H1 (cell line): Measurements from ENCODE around the gene SHOC1. TPM values are rescaled to one million over a fixed set of nuclear protein-coding genes. Genes with fewer than 3 reads are reported as not detected.

Experiments used
- CTCF ChIA-PET: fragments of 300-600 bp; sonication (Branson Sonifier 250); formaldehyde crosslinking; loops from one replicate; lab custom pipeline; 2021; ENCODE audit not compliant: partially characterized antibody; lab: Charles Lee
- POLR2A ChIA-PET: fragments of 300-600 bp; sonication (Branson Sonifier 250); formaldehyde crosslinking; loops from one replicate; lab custom pipeline; 2021; ENCODE audit warnings: inconsistent platforms; ENCODE audit not compliant: partially characterized antibody; lab: Charles Lee
- DNase-seq, 2 experiments: peaks; one replicate each; pipeline versions ENCODE4 v3.0.0 to v3.0.0-alpha.2; 2010 to 2022; ENCODE audit warnings: low spot score in 2 of 2, low read depth in 1 of 2, mixed read lengths in 1 of 2
- FAIRE-seq: peaks from 2 replicates; lab custom pipeline; 2011; peaks lifted over from hg19 to GRCh38; lab: Jason Lieb, UNC
- H2AFZ ChIP-seq: 2 replicates; pipeline ENCODE4 v1.8.1; 2012; ENCODE audit warnings: low read length, inconsistent platforms
- H2AK5ac ChIP-seq: 2 replicates; pipeline ENCODE4 v1.6.1; 2013; ENCODE audit warnings: low read depth, low read length
- H2BK120ac ChIP-seq: replicated peaks from 2 replicates; pipeline ENCODE3; 2013; ENCODE audit warnings: low read depth, low read length, inconsistent platforms
- H2BK12ac ChIP-seq: 2 replicates; pipeline ENCODE4 v1.6.1; 2013; ENCODE audit warnings: low read depth, low read length
- H2BK15ac ChIP-seq: 2 replicates; pipeline ENCODE4 v1.6.1; 2013; ENCODE audit warnings: low read length
- H2BK20ac ChIP-seq: 2 replicates; pipeline ENCODE4 v1.6.1; 2013; ENCODE audit warnings: low read length
- H2BK5ac ChIP-seq: 2 replicates; pipeline ENCODE4 v1.6.1; 2013; ENCODE audit warnings: low read depth, low read length
- H3K14ac ChIP-seq: 2 replicates; pipeline ENCODE4 v1.6.1; 2013; ENCODE audit warnings: inconsistent platforms; ENCODE audit not compliant: insufficient read length
- H3K18ac ChIP-seq: 2 replicates; pipeline ENCODE4 v1.6.1; 2013; ENCODE audit warnings: low read length; ENCODE audit errors: extremely low read depth
- H3K23ac ChIP-seq: 2 replicates; pipeline ENCODE4 v1.6.1; 2013; ENCODE audit warnings: inconsistent platforms; ENCODE audit not compliant: insufficient read length
- H3K23me2 ChIP-seq: 2 replicates; pipeline ENCODE4 v1.6.1; 2013; ENCODE audit warnings: low read depth, low read length
- H3K27ac ChIP-seq: 2 replicates; pipeline ENCODE4 v1.6.1; 2011; ENCODE audit warnings: low read depth, low read length, inconsistent platforms
- H3K27me3 ChIP-seq, 4 experiments: replicated peaks in 1 of 4; 1 replicate in 1 of 4; 2 replicates in 3 of 4; pipeline versions ENCODE4 v1.6.1 to v1.8.1; 2011 to 2013; ENCODE audit warnings: low read length in 3 of 4, mild to moderate bottlenecking in 3 of 4, inconsistent platforms in 2 of 4, mixed read lengths in 2 of 4, moderate library complexity in 1 of 4; ENCODE audit not compliant: control insufficient read depth in 3 of 4, insufficient read depth in 3 of 4; ENCODE audit errors: extremely low read depth in 1 of 4
- H3K36me3 ChIP-seq, 4 experiments: 2 replicates each; pipeline versions ENCODE4 v1.6.1 to v1.8.1; 2011 to 2013; ENCODE audit warnings: mild to moderate bottlenecking in 4 of 4, low read length in 3 of 4, moderate library complexity in 2 of 4, control low read depth in 1 of 4, inconsistent platforms in 1 of 4; ENCODE audit not compliant: insufficient read depth in 4 of 4, control insufficient read depth in 2 of 4
- H3K4ac ChIP-seq: replicated peaks from 2 replicates; pipeline ENCODE3; 2013; ENCODE audit warnings: low read length, low read depth, mixed read lengths, inconsistent platforms; ENCODE audit not compliant: insufficient read length
- H3K4me1 ChIP-seq, 4 experiments: replicated peaks in 1 of 4; 1 replicate in 1 of 4; 2 replicates in 3 of 4; pipeline versions ENCODE4 v1.6.1 to v1.8.1; 2011 to 2013; ENCODE audit warnings: low read length in 3 of 4, inconsistent platforms in 2 of 4, mixed read lengths in 1 of 4; ENCODE audit not compliant: insufficient read depth in 4 of 4, control insufficient read depth in 3 of 4
- H3K4me2 ChIP-seq, 2 experiments: 2 replicates each; pipeline versions ENCODE4 v1.6.1 to v1.8.1; 2011 to 2013; ENCODE audit warnings: low read depth in 2 of 2, low read length in 2 of 2, control low read depth in 1 of 2, inconsistent platforms in 1 of 2, mild to moderate bottlenecking in 1 of 2; ENCODE audit not compliant: insufficient read depth in 1 of 2
- H3K4me3 ChIP-seq, 4 experiments: fragments of 200-600, 300-600 bp in 1 of 4; sonication (generic), shearing (Covaris generic), sonication (Bioruptor Twin) in 1 of 4; 2 replicates each; pipeline versions ENCODE4 v1.5.1 to v1.8.1; 2011 to 2016; ENCODE audit warnings: low read length in 4 of 4, low read depth in 3 of 4, control low read depth in 2 of 4, inconsistent platforms in 2 of 4, mild to moderate bottlenecking in 2 of 4, mixed read lengths in 1 of 4, moderate library complexity in 1 of 4; ENCODE audit not compliant: insufficient read depth in 2 of 4; ENCODE audit errors: extremely low read depth in 1 of 4
- H3K56ac ChIP-seq: replicated peaks from 2 replicates; pipeline ENCODE3; 2013; ENCODE audit warnings: low read depth, mild to moderate bottlenecking, mixed read lengths, low read length, inconsistent platforms; ENCODE audit not compliant: insufficient read length
- H3K79me1 ChIP-seq: 2 replicates; pipeline ENCODE4 v1.6.1; 2013; ENCODE audit warnings: low read depth, low read length, control low read depth
- H3K79me2 ChIP-seq, 2 experiments: 2 replicates each; pipeline versions ENCODE4 v1.6.1 to v1.8.1; 2012 to 2013; ENCODE audit warnings: low read length in 2 of 2, mild to moderate bottlenecking in 2 of 2, inconsistent platforms in 1 of 2; ENCODE audit not compliant: insufficient read depth in 2 of 2, control insufficient read depth in 1 of 2
- H3K9ac ChIP-seq, 4 experiments: replicated peaks in 1 of 4; 1 replicate in 1 of 4; 2 replicates in 3 of 4; pipeline versions ENCODE4 v1.6.1 to v1.8.1; 2011 to 2013; ENCODE audit warnings: low read depth in 3 of 4, low read length in 3 of 4, control low read depth in 2 of 4, mild to moderate bottlenecking in 2 of 4, moderate library complexity in 2 of 4, inconsistent platforms in 1 of 4; ENCODE audit errors: extremely low read depth in 1 of 4
- H3K9me3 ChIP-seq, 2 experiments: 2 replicates each; pipeline versions ENCODE4 v1.6.1 to v1.8.1; 2012 to 2013; ENCODE audit warnings: mild to moderate bottlenecking in 2 of 2, moderate library complexity in 2 of 2, control low read depth in 1 of 2, inconsistent platforms in 1 of 2, low read depth in 1 of 2, low read length in 1 of 2, mixed read lengths in 1 of 2; ENCODE audit not compliant: insufficient read depth in 2 of 2
- H4K20me1 ChIP-seq, 2 experiments: replicated peaks in 1 of 2; 2 replicates each; pipeline versions ENCODE3 to v1.8.1; 2011 to 2013; ENCODE audit warnings: inconsistent platforms in 2 of 2, low read length in 2 of 2, mild to moderate bottlenecking in 1 of 2; ENCODE audit not compliant: insufficient read depth in 2 of 2, control insufficient read depth in 1 of 2
- H4K5ac ChIP-seq: 2 replicates; pipeline ENCODE4 v1.6.1; 2013; ENCODE audit warnings: low read length, low read depth, mixed read lengths, inconsistent platforms; ENCODE audit not compliant: insufficient read length
- H4K8ac ChIP-seq: 2 replicates; pipeline ENCODE4 v1.8.0; 2013; ENCODE audit warnings: mild to moderate bottlenecking, moderate library complexity, low read length, inconsistent platforms; ENCODE audit not compliant: insufficient read depth; ENCODE audit errors: extremely low read depth
- H4K91ac ChIP-seq: replicated peaks from 2 replicates; pipeline ENCODE3; 2013; ENCODE audit warnings: low read length, mixed read lengths, inconsistent platforms; ENCODE audit not compliant: insufficient read length
- GTF2F1 ChIP-seq: IDR thresholded peaks from 2 replicates; pipeline ENCODE4 v1.6.1; 2012; ENCODE audit warnings: low read depth, low read length, improper control_type of control experiment, borderline replicate concordance
- SIX5 ChIP-seq: IDR thresholded peaks from 2 replicates; pipeline ENCODE4 v1.6.1; 2011; ENCODE audit warnings: mild to moderate bottlenecking, low read depth, low read length
- YY1 ChIP-seq: IDR thresholded peaks from 2 replicates; pipeline ENCODE4 v1.6.1; 2011; ENCODE audit warnings: low read depth, mild to moderate bottlenecking, low read length
- WGBS, 2 experiments: shearing (Covaris generic) in 1 of 2; methylation state at CpG; one replicate each; pipeline versions ENCODE4 v1.1.6 to v1.1.7; 2013 to 2015; ENCODE audit warnings: low lambda C conversion rate in 2 of 2, mixed read lengths in 2 of 2, inconsistent platforms in 1 of 2, low coverage in 1 of 2, missing lambda C conversion rate in 1 of 2; ENCODE audit not compliant: insufficient replicate concordance in 2 of 2, insufficient coverage in 1 of 2, insufficient read length in 1 of 2; ENCODE audit errors: extremely low coverage in 1 of 2, missing lambda C conversion rate in 1 of 2; 5-methylcytosine and 5-hydroxymethylcytosine counted together
- polyA plus RNA-seq, 7 experiments: library from polyadenylated mRNA; depleted of rRNA in 3 of 7; stranded (reverse) in 5 of 7; unstranded in 2 of 7; fragments of >200 nt in 5 of 7; fragments of 200-250 nt in 2 of 7; gene quantifications; 1 replicate in 5 of 7; 2 replicates in 1 of 7; 4 replicates in 1 of 7; pipeline versions ENCODE4 v1.2.1 to v1.2.3, GENCODE V29; 2011 to 2013; ENCODE audit warnings: missing spikeins in 2 of 7, mixed read lengths in 2 of 7
- total RNA-seq: library from RNA; stranded (reverse); fragmentation: NEBNext Ultra II Directional; extraction: Animal tissue kit (Norgen Biotek cat#: 25700); gene quantifications from 2 replicates; pipeline ENCODE4 v1.2.1, GENCODE V29; 2021

Gene SHOC1
- total and polyA plus RNA-seq, 2 of the 8 experiments (the other 6 are each of a cell fraction or from before 2014, with no cell fraction given), result not detected

- H2BK120ac ChIP-seq, result no peak overlapping the region
- CTCF ChIA-PET, result no interaction called here
Measured at GRCh38 chr9:111783857-111784256, 10.9 kb downstream of the SHOC1 start.

More at GRCh38 chr9:111783857-111784256, 10.9 kb downstream of the SHOC1 start:
- Histone ChIP-seq H3K4ac (no peak overlapping the region), H3K9me3 (no peaks in the 10 kb centered on the region), H2BK12ac (no peak overlapping the region), H3K79me2 (no peaks in the 10 kb centered on the region), H3K36me3 (no peaks in the 10 kb centered on the region), H4K8ac (no peak overlapping the region), H3K56ac (no peak overlapping the region), H3K4me1 (no peaks in the 10 kb centered on the region), H2AK5ac (no peak overlapping the region), H3K9ac (no peak overlapping the region), H4K91ac (no peak overlapping the region), H2BK5ac (no peak overlapping the region), H4K20me1 (no peaks in the 10 kb centered on the region), H3K23ac (no peak overlapping the region), H3K4me2 (no peak overlapping the region), H3K27me3 (no peaks in the 10 kb centered on the region), H3K79me1 (no peaks in the 10 kb centered on the region), H3K18ac (no peak overlapping the region), H3K14ac (no peak overlapping the region), H3K27ac (no peak overlapping the region), H3K23me2 (no peaks in the 10 kb centered on the region), H3K4me3 (no peak overlapping the region), H2BK20ac (no peak overlapping the region), H2AFZ (no peak overlapping the region), H4K5ac (no peak overlapping the region), H2BK15ac (no peak overlapping the region)
- no peak for FAIRE-seq
- no peak for TF ChIP-seq YY1
- TF ChIP-seq SIX5, result no peak
- no peak for TF ChIP-seq GTF2F1
- POLR2A ChIA-PET, result no interaction called here
- DNase-seq, result no peak
- WGBS, 2 experiments, result 77% methylated on average over 2 of the region's 2 CpGs; no CpG with 5 or more reads in 1 of the 2 experiments
